NAMALWA (cell line): ENCODE measurements around the gene EDA.
"Not testable (repeated sequence)": the region's sequence is repeated elsewhere in the genome, so short reads cannot be mapped to it uniquely, and the experiment has no call there.

Experiments
- DNase-seq: peaks from one replicate; pipeline ENCODE4 v3.0.0-alpha.2; 2015; ENCODE audit warnings: low spot score

EDA gene

DNA sequence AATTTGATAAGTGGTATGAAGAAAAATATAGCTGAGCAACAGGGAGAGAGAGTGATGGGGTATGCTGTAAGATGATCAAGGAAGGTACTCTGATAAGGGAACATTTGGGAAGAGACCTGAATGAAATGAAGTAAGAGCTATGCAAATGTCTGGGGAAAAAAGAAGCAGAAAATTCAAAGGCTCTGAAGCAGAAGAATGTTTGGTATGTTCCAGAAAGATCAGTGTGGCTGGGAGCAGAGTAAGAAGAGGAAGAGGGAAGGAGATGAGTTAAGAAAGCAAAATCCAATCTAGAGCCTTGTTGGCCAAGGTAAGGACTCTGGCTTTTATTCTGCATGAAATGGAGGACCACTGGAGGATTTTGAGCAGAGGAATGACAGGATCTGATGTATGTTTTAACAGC is 343.8 kb downstream of the EDA start:
- DNase-seq = no peak

GRCh38 chrX:69961365-69962072 is 345.6 kb downstream of the EDA start:
- DNase-seq = no peak

DNA sequence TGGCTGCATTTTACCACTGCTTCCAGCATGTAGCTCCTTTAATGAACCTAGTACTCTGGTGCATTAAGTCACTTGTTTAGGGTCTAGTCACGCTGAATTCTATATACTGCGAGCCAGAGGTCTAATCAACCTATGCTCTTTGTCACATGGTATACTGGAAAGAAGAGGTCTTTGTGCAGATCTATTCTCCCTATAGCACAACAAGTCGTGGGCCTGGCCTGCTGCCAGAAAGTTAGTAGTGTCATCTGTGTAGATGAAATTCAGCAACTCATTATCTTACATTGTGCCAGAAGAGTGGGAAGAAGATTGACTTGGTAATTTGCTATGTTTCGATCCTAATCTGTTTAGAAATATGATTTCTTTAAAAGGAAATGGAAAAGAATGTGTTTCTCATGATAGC is 353.0 kb downstream of the EDA start:
- DNase-seq = no peak

GRCh38 chrX:69969460-69969859 is 353.5 kb downstream of the EDA start:
- no peak for DNase-seq

GRCh38 chrX:69987691-69988090 is 371.8 kb downstream of the EDA start:
- DNase-seq = no peak

DNA sequence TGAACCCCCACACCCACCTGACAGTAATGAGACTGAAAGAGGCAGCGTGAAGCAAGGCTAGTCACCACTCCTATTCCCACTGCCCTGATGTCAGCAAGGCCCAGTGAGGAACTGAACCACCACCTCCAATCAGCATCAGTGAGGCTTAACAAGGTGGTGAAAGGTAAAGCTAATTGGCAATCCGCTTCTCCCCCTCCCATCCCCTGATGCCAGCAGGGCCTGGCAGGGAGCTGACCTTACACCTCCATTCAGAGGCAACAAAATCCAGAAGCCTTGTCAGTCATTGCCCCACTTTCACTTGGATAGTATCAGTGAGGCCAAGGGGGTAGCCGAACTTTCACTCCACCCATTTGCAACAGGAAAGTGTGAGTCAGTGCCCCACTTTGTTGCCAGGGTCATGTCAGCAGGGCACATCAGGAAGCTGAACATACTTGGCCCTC is 373.1 kb downstream of the EDA start:
- no peak for DNase-seq

- DNase-seq = no peak
These were observed 375.8 kb downstream of the EDA start for GRCh38 chrX:69991685-69992084.

DNA sequence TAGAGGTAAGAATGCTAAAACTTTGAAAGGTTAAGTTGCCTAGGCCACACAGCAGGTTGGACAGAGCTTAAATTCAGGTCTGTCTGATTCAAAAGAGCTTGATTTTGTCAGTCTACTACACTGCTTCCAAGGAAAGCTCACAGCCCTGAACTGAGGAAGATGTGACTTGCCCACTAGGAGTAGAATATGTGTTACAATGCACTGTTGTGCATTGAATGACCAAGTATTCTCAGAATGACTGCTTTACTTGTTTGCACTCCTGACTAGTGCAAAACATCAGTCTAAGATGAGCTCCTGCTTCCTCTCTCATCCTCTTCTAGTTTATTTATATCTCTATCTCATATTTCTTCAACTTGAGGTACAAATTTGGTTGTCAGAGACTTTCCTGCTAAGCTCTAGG is 377.6 kb downstream of the EDA start:
- DNase-seq = no peak

GRCh38 chrX:69995362-69996112 is 379.6 kb downstream of the EDA start:
- DNase-seq = no peak

DNA sequence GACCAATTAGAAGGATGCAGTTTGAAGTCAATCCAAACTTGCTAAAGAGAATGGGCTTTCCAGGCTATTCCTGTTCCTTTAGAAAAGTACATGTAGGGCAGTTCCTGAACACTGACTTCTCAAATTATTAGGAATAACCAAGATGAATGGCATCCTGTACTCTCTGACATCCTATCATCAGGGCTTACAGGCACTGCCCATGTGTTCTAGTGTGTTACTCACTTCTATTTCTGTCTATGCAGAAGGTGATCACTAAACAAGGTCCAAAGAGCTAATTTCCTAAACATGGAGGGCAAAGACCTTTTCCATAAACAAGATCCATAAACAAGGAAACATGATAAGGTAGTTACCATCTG is 380.2 kb downstream of the EDA start:
- no peak for DNase-seq

- DNase-seq = not testable (repeated sequence)
These were observed 382.4 kb downstream of the EDA start for GRCh38 chrX:69998299-69998698.

- DNase-seq = no peak
These were observed 385.4 kb downstream of the EDA start for GRCh38 chrX:70001269-70001668.

GRCh38 chrX:70001708-70002341 is 385.9 kb downstream of the EDA start:
- DNase-seq = no peak

- DNase-seq = no peak
These were observed 392.0 kb downstream of the EDA start for GRCh38 chrX:70007946-70008345.

DNA sequence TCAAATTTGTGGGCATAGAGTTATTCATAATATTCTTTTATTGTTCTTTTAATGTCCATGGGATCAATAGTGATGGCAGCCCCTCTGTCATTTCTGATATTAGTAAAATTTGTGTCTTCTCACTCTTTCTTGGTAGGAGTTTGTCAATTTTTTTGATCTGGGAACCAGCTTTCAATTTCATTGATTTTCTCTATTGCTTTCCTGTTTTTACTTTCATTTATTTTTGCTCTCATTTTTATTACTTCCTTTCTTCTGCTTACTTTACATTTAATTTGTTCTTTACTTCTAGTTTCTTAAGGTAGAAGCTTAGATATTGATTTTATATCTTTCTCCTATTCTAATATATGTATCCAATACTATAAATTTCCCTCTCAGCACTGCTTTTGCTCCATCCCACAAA is 393.1 kb downstream of the EDA start:
- DNase-seq = no peak

GRCh38 chrX:70009970-70010369 is 394.1 kb downstream of the EDA start:
- no peak for DNase-seq

- DNase-seq = no peak
These were observed 396.8 kb downstream of the EDA start for GRCh38 chrX:70012756-70013155.

GRCh38 chrX:70013466-70014381 is 397.8 kb downstream of the EDA start:
- no peak for DNase-seq

GRCh38 chrX:70016513-70016912 is 400.6 kb downstream of the EDA start:
- DNase-seq = no peak

DNA sequence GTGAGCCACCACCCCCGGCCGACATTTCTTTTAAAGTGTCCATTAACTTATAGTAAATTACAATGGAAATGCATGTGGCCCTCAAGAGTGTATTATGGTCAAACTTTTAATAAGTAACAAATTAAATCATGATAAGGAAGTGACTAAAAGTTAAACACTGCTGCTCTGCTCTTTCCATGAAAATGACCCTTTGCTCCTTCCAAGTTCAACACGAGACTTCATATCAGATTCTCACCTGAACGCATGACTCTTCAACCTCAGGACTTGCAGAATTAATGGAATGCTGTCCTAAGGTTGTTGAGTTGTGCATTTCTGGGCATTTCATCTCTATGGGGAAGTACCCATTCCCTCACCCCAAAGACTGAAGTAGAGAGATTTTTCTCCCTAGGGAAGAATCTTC is 406.7 kb downstream of the EDA start:
- DNase-seq = no peak

GRCh38 chrX:70025464-70025863 is 409.6 kb downstream of the EDA start:
- no peak for DNase-seq
